HepG2 (cell line): Measurements from ENCODE around the gene FAM3D. TPM values are rescaled to one million over a fixed set of nuclear protein-coding genes. Genes with fewer than 3 reads are reported as not detected.

ENCODE experiments used
- ATAC-seq: fragments of 200-7000 bp; cut with Tn5 transposase; 3 replicates; pipeline ENCODE4 v1.9.1; 2020; ENCODE audit warnings: mild to moderate bottlenecking, moderate library complexity
- BruUV-seq: library from RNA; stranded (reverse); fragments of 400-500 nt; replicated peaks from 2 replicates; lab custom pipeline; 2021; lab: Mats Ljungman, UMichigan
- CTCF ChIA-PET: fragments of 300-600 bp; formaldehyde crosslinking; extraction: SDS; loops from one replicate; lab custom pipeline; 2021; ENCODE audit warnings: low total read pairs, inconsistent platforms, low intra/inter-chr PET ratio; lab: Yijun Ruan, JAX
- POLR2A ChIA-PET: fragments of 350-600 bp; sonication (Branson Sonifier 250); formaldehyde crosslinking; loops from one replicate; lab custom pipeline; 2020; ENCODE audit warnings: antibody characterized with exemption, inconsistent platforms; lab: Yijun Ruan, JAX
- DNase-seq: peaks from one replicate; pipeline ENCODE4 v3.0.0-alpha.2; 2015; ENCODE audit warnings: low spot score
- FAIRE-seq: peaks from 3 replicates; lab custom pipeline; 2011; peaks lifted over from hg19 to GRCh38; lab: Jason Lieb, UNC
- H2AFZ ChIP-seq: one replicate; pipeline ENCODE4 v1.6.1; 2011; ENCODE audit warnings: low read length, inconsistent platforms
- H3K27ac ChIP-seq: fragments of 300-600 bp; 3 replicates; pipeline ENCODE4 v1.8.0; 2011; ENCODE audit warnings: mixed run types, mild to moderate bottlenecking, mixed read lengths, low read length, inconsistent platforms; ENCODE audit not compliant: insufficient read depth; ENCODE audit errors: extremely low read length
- H3K27me3 ChIP-seq, 2 experiments: fragments of 200-600 bp in 1 of 2; 2 replicates in 1 of 2; 3 replicates in 1 of 2; pipeline versions ENCODE4 v1.6.0 to v1.8.0; 2011; ENCODE audit warnings: low read length in 2 of 2, mild to moderate bottlenecking in 2 of 2, moderate library complexity in 2 of 2, inconsistent platforms in 1 of 2; ENCODE audit not compliant: insufficient read depth in 2 of 2, control insufficient read depth in 1 of 2
- H3K36me3 ChIP-seq, 2 experiments: fragments of 200-600 bp in 1 of 2; replicated peaks in 1 of 2; 2 replicates in 1 of 2; 3 replicates in 1 of 2; pipeline versions ENCODE4 v1.5.1 to v1.8.0; 2011; ENCODE audit warnings: low read length in 2 of 2, inconsistent platforms in 1 of 2; ENCODE audit not compliant: insufficient read depth in 2 of 2, control insufficient read depth in 1 of 2
- H3K4me1 ChIP-seq: 2 replicates; pipeline ENCODE4 v1.5.1; 2012; ENCODE audit warnings: low read length, inconsistent platforms; ENCODE audit not compliant: insufficient read depth
- H3K4me2 ChIP-seq: 2 replicates; pipeline ENCODE4 v1.6.0; 2011; ENCODE audit warnings: low read depth, low read length, inconsistent platforms
- H3K4me3 ChIP-seq, 3 experiments: fragments of 200-600 bp in 1 of 3; sonication (generic), shearing (Covaris generic) in 1 of 3; replicated peaks in 1 of 3; 2 replicates each; pipeline ENCODE4 v1.5.1; 2011 to 2016; ENCODE audit warnings: low read length in 3 of 3, inconsistent platforms in 2 of 3, low read depth in 2 of 3, mild to moderate bottlenecking in 2 of 3, control low read depth in 1 of 3, mixed read lengths in 1 of 3; ENCODE audit not compliant: insufficient read depth in 1 of 3
- H3K79me2 ChIP-seq: one replicate; pipeline ENCODE4 v1.6.1; 2011; ENCODE audit warnings: low read length, inconsistent platforms; ENCODE audit not compliant: insufficient read depth
- H3K9ac ChIP-seq: 2 replicates; pipeline ENCODE4 v1.6.0; 2011; ENCODE audit warnings: mild to moderate bottlenecking, low read depth, low read length, inconsistent platforms; ENCODE audit not compliant: insufficient read depth
- H3K9me3 ChIP-seq: 2 replicates; pipeline ENCODE4 v1.5.1; 2012; ENCODE audit warnings: mild to moderate bottlenecking, low read length
- H4K20me1 ChIP-seq: 2 replicates; pipeline ENCODE4 v1.6.0; 2011; ENCODE audit warnings: inconsistent platforms, mild to moderate bottlenecking, low read length, moderate library complexity; ENCODE audit not compliant: insufficient read depth
- ARID5B ChIP-seq: IDR thresholded peaks from 2 replicates; pipeline ENCODE4 v1.4.0; 2020; ENCODE audit warnings: mild to moderate bottlenecking, missing genetic modification reagents
- HES4 ChIP-seq: sonication (generic); formaldehyde crosslinking; IDR thresholded peaks from 2 replicates; pipeline ENCODE4 v1.9.0; 2021; ENCODE audit warnings: mild to moderate bottlenecking, missing genetic modification reagents, borderline replicate concordance
- SALL1 ChIP-seq: sonication (generic); formaldehyde crosslinking; IDR thresholded peaks from 2 replicates; pipeline ENCODE4 v1.8.0; 2022; ENCODE audit warnings: mild to moderate bottlenecking, missing genetic modification reagents
- TIGD3 ChIP-seq: sonication (generic); formaldehyde crosslinking; IDR thresholded peaks from 2 replicates; pipeline ENCODE4 v1.5.1; 2020; ENCODE audit warnings: mild to moderate bottlenecking, missing genetic modification reagents, borderline replicate concordance
- TP53 ChIP-seq: sonication (generic); formaldehyde crosslinking; conservative IDR thresholded peaks from 2 replicates; pipeline ENCODE4 v1.4.0; 2020; ENCODE audit warnings: missing genetic modification reagents
- ZBTB33 ChIP-seq: sonication (generic); formaldehyde crosslinking; IDR thresholded peaks from 2 replicates; pipeline ENCODE4 v1.4.0; 2020; ENCODE audit warnings: missing genetic modification reagents
- ZGPAT ChIP-seq: IDR thresholded peaks from 2 replicates; pipeline ENCODE4 v1.6.1; 2016; ENCODE audit warnings: mild to moderate bottlenecking
- ZNF33B ChIP-seq: sonication (generic); formaldehyde crosslinking; IDR thresholded peaks from 2 replicates; pipeline ENCODE4 v1.5.1; 2020; ENCODE audit warnings: mild to moderate bottlenecking, missing genetic modification reagents
- ZNF549 ChIP-seq: sonication (generic); formaldehyde crosslinking; IDR thresholded peaks from 2 replicates; pipeline ENCODE4 v1.5.0; 2020; ENCODE audit warnings: missing genetic modification reagents
- ZNF710 ChIP-seq: sonication (generic); formaldehyde crosslinking; IDR thresholded peaks from 2 replicates; pipeline ENCODE4 v1.5.0; 2020; ENCODE audit warnings: mild to moderate bottlenecking, missing genetic modification reagents, borderline replicate concordance
- WGBS: methylation state at CpG from one replicate; pipeline ENCODE4 v1.1.6; 2017; ENCODE audit warnings: low lambda C conversion rate; 5-methylcytosine and 5-hydroxymethylcytosine counted together
- in situ Hi-C: cut with HindIII; loops from 2 replicates; pipeline ENCODE4 v1.10.0; 2017; ENCODE audit warnings: low pct_unique_long_range_greater_than_20kb; ENCODE audit not compliant: extremely low pct_ligation_motif_present
- intact Hi-C: fragments of 100-400 bp; cut with micrococcal nuclease; formaldehyde crosslinking; loops from one replicate; pipeline ENCODE4 v1.10.0; 2022; ENCODE audit not compliant: unreplicated experiment
- polyA plus RNA-seq, 8 experiments: library from polyadenylated mRNA; depleted of rRNA in 3 of 8; stranded (reverse) in 7 of 8; unstranded in 1 of 8; fragments of >200 nt; fragmentation: Illumina TruSeq in 4 of 8; extraction: Trizol in 4 of 8; gene quantifications; 2 replicates each; pipeline versions ENCODE4 v1.2.1 to v1.2.3, GENCODE V29; 2011 to 2016; ENCODE audit warnings: low read depth in 4 of 8, missing spikeins in 1 of 8, mixed read lengths in 1 of 8; ENCODE audit not compliant: insufficient read depth in 1 of 8
- total RNA-seq, 5 experiments: library from RNA; depleted of rRNA; stranded (reverse); fragments of >200 nt; fragmentation: Illumina TruSeq; extraction: Trizol; gene quantifications; 2 replicates each; pipeline ENCODE4 v1.2.3, GENCODE V29; 2016; ENCODE audit warnings: low read depth in 1 of 5

FAM3D gene
- total and polyA plus RNA-seq, 2 of the 13 experiments (the other 11 are each of a cell fraction or from before 2014, with no cell fraction given) = not detected

DNA sequence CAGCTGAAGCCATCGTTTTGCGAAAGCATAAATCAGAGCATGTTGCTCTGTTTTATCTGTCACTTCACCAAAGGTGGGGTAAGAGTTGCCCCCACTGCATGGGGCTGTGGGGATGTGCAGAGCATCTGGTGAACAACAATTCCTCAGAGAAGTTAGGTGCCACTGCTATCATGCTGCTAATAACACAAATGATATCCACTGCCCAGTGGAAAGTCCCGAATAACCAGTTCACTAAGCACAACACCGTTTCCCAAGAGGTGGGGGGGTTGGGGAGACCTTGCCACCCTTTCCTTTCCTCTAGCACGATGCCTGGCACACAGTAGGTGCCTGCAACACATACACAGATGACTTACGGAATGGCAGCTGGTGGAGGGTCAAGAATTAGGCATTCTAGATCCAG lies 38.6 kb downstream of the FAM3D start (continued):
- TF ChIP-seq ZNF710 (CRISPR knock-in tag) (no peak), ZGPAT (CRISPR knock-in tag) (no peak)

DNA sequence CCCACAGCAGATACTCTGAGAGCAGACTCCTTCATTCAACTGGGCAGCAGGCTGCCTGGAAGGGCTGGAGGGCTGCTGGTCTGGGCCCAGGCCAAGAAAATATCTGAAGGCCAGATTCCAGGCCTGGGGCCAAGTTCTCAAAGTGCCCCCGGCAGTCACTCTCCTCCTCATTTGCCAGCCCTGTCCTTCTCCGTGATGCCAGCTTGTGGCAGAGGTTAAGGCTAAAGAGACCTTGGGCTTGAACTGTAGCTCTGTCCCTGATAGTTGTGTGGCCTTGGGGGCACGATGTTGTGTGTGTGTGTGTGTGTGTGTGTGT lies 39.0 kb downstream of the FAM3D start:
- Histone ChIP-seq H3K27ac (no peak overlapping the region), H3K79me2 (no peaks in the 10 kb centered on the region), H3K4me3 (no peak overlapping the region), H4K20me1 (no peaks in the 10 kb centered on the region), H3K27me3 (peaks cover 2 to 14% of the 10 kb centered on the region in 2 experiments; a peak in 4 of 5 replicates), H3K4me2 (no peak overlapping the region), H2AFZ (no peak overlapping the region), H3K4me1 (peaks cover 35% of the 10 kb centered on the region), H3K36me3 (no peaks in the 10 kb centered on the region), H3K9ac (no peak overlapping the region), H3K9me3 (no peaks in the 10 kb centered on the region)
- POLR2A ChIA-PET = interaction anchor here (1.6 kb wide), 1 partner anchor 91 kb away, joined by 5 read pairs; the partner anchor contains the start of gene ACOX2
- no TSS peak for BruUV-seq
- intact Hi-C loops = no loop called here
- DNase-seq = no peak
- in situ Hi-C loops = loop anchor here (5.0 kb wide), 1 partner anchor 60 kb away; no protein-coding TSS in a partner anchor
- no peak for FAIRE-seq
- ATAC-seq = no peak
- CTCF ChIA-PET = no interaction called here
- WGBS = 20% methylated on average over 3 of the region's 3 CpGs
- TF ChIP-seq ZBTB33 (CRISPR knock-in tag) (no peak), ZNF549 (CRISPR knock-in tag) (no peak), TP53 (CRISPR knock-in tag) (no peak), ARID5B (CRISPR knock-in tag) (no peak), ZNF33B (no peak), HES4 (CRISPR knock-in tag) (no peak), SALL1 (no peak), TIGD3 (no peak)
